GM19468 (cell line): Measurements from ENCODE around the gene SDK2.

Source experiments
- ATAC-seq: cut with Tn5 transposase; IDR thresholded peaks from one replicate; pipeline ENCODE4 v1.9.1; 2021; ENCODE audit warnings: mild to moderate bottlenecking, moderate library complexity, moderate number of reproducible peaks; ENCODE audit not compliant: unreplicated experiment; ENCODE audit errors: extremely low read depth

Gene SDK2

DNA sequence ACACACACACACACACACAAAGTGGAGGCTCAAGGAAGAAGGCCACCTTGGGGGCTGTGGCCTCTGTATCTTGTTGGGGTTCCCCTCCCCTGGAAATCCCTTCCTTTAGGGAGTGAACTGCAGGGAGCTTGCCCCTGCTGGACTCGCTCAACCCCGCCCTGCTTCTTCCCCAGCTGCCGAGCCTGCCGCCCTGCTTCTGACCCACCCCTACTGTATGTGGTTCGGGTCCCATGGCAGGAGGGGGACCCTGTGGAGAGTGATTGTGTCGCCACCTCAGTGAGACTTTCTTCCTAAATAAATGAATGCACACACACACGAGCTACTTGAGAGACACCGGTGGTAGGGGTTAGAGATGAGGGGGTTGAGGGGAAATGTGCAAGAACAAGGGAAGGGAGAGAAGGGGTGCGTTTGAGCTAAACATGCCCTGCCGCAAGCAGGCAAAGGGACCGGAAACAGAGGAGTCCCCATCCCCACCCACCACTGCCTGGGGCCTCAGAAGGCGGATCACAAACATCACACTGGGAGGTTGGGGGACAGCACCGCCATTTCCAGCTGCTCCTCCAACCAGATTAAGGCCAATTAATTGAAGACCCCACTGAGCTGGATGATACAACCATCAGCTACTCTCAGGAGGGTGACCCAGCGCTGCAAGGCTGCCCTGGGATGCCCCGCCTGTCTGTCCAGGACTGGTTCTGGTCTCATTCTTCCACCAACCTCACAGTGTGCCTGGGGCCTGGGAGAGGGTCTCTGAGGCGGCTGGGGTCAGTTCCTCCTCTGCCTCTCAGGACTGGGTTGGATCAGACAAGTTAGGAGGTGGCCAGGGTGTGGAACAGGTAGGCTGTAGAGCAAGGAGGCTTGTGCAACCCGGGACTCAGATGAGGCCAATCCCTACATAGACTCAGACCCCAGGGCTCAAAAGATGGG is 98.9 kb downstream of the SDK2 start:
- ATAC-seq: no peak

DNA sequence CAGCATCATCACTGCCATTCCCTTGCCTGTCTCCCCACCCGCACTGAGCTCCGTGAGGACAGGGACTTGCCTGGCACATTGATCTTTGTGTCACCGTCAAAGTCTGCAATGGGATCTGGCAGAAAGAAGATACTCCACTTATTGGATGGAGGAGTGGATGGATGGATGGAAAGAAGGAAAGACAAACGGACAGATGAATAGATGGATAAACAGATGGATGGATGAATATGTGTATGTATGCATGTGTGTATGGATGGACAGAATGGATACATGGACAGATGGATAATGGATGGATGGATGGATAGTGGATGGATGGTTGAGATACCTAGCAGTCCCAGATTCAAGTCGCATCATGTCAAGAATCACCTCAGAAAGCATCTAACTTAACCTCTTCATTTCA is 99.9 kb downstream of the SDK2 start:
- ATAC-seq: no peak

DNA sequence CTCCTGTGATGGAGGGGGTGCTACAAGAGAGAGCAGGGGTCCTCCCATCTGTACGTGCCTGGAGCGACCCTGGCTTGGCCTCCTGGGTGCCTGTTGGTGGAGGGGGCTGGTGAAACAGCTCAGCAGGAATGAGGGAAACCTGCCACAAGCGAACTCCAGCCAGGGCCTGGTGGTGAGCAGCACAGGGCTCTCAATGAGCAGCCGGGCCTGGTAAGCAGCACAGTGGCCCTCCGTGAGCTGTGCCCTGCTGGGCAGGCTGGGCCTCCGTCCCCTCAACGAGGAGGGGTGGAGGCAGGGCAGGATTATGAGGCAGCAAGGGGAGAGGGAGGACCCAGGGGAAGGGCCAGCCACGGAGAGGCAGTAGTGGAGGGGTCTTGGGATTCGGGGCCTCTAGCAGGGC is 101.9 kb downstream of the SDK2 start:
- ATAC-seq: no peak

DNA sequence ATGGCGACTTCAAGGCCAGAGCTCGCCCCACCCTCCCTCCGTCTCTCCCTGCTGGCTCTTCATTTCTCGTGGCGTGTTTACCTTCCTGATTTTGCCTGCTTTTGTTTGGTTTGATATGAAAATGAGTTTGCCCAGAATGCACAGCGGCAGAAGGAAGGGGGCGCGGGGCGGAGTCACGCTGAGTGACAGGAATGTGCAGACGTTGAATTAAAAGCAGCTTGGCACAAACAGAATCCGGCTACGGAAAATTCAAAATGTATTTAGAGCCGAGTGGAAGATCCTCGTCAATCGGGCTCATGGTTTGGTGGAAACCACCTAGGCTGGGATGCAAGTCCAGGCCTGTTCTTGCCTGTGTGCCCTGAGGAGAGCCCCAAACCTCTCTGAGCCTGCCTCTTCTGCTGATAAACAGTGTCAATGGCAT is 102.7 kb downstream of the SDK2 start:
- ATAC-seq: no peak

DNA sequence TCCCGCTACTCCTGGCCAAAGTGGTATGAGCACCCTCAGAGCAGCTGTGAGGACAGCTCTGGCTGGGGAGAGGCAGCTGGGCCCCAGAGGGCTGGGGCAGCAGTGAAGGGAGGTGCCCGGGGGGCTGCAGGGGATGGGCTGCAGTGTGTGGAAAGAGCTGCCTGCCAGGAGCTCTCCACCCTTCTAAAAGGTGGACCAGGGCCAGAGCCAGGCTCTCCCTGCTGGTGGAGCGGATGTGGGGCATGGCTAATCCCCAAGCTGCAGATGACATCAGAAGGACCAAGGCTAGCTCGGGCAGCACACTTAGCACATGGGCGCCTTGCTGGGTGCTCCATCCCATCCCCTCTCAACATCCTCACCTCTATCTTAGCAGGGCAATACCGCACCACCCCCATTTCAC is 103.1 kb downstream of the SDK2 start:
- ATAC-seq: no peak

DNA sequence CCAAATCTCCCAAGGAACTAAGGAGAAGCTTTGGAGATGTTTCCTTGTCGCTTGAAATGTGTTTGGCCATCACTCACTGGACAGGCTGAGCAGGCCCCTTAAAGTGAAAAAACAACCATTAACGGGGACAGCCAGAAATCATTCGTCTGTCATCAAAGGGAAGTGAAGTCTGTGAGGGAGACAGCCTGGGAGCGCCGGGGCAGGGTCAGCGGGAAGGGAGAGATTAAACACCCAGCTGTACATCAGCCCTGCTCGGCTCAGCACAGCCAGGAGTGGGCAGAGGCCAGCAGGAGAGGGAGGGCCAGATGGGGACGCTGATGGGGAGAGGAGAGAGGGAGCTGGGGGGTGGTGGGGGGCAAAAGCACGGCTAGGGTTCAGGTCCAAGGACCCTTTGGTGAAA is 105.1 kb downstream of the SDK2 start:
- ATAC-seq: no peak

DNA sequence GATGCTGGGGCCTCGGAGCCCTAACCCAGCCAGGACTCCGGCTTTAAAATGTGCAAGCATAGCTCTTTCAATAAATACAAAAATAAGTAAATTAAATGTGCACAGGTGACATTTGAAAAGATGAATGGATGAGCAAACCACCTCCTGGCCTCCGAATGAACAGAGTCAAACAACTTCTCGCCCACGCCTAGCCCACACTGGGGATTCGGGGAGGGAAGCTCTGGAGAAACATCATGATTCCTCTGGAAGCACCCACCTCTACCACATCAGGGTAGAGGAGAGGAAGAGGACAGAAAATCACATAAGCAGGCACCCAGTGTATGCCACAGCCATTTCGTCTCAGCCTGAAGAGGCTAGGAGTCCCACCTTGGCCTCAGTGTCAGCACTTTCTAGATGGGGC is 105.8 kb downstream of the SDK2 start:
- ATAC-seq: no peak

DNA sequence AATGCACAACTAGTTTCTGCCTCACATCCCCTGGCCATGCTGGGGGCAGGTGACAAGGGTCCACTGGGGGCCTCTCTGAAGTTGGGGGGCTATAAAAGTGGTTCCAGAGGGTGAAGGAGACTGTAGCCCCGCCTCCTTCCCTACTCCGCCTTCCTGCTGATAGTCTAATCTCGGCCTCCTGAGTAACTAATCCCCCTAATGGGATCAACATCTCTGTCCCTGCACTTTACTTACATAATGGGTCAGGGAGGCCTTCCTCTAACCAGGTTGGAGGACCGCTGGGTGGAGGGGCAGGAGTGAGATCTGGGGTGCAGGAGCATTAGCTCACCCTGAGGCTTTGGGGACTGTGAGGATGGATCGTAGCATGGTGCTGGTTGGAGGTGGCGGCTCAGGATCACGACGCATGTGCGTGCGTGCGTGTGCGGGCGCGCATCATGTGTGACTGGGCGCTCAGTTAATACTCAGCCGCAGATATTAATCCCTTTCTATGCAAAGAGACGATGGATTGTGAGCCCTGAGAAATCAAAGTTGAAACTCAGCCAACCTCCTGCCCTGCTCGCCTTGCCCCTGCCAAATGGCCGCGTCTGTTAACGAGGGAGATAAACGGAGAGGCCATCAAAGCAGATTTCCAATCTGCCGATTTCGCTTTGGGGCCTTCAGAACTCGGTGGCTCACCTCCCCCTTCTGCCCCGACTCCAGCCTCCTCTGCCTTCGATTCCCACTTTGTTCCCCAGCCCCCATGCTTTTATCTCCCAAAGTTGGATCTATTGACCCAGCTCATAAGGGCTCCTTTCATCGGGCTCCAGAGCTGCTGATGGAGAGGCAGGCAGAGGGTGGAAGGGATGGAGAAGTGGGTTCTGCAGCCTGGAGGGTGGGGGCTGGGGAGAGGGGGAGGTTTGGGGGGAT is 107.3 kb downstream of the SDK2 start:
- no peak for ATAC-seq

DNA sequence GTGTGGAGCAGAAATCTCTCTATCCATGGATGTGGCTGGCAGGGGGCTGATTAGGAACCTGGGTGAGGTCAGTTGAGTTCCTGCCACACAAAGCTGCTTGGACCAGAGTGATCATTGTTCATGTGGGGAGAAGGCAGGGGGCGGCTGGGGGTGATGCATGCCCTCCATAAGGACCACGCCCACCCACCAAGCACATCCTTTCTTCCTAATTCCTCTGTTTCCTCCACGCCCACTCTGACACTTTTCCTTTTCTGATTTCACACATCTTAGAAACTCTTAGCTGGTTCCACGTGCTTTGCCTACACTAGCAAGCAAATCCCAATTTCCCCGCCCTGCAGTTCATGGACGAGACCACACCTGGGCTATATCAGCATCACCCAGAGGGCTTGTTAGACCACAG is 108.5 kb downstream of the SDK2 start:
- no peak for ATAC-seq

DNA sequence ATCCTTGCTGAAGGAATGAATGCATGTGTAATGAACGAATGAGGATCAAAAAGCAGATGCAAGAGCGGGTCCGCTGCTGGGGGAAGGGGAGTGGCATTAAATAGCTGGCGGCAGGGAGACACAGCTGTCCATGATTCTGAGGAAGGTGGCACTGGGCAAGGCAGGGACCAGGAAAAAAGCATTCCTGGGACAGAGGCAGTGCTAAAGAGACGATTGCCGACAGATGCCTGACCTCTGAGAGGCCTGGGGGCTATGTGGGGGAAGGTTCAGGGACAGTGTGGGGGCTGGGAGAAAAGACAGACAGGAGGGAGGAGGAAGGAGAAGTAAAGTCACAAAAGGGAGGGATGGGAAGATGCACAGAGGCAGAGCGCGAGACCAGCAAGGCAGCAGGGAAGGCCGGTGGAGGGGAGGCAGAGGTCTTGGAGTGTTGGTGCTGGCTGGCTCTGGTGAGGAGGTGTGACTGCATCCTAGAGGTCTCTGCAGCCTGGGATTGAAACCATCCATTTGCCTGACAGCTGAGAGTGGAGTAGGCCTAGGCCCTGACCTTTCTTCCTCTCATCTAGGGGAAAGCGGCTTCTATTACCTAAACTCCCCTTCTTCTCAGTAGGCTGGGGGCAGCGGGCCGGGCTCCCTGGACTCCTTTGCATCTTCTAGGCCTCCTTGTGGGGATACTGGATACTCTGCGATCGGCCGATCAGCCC is 109.9 kb downstream of the SDK2 start:
- no peak for ATAC-seq

DNA sequence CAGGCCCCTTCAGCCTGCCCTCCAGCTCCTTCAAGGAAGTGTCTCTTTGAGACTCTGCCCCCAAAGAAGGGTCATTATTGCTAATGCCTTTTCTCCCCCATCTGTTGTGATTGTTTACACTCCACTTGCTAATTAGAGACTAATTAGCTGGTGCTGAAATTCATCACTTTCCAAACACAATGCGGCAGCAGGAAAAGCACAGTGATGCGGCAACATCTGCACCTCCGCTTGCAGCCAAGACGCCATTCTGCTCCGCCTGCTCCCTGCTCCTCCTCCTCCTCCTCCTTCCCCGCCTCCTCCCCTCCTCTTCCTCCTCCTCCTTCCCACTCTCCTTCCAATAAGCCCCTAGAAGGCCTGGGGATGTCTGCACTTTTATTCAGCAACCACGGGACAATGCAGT is 110.5 kb downstream of the SDK2 start:
- no peak for ATAC-seq

DNA sequence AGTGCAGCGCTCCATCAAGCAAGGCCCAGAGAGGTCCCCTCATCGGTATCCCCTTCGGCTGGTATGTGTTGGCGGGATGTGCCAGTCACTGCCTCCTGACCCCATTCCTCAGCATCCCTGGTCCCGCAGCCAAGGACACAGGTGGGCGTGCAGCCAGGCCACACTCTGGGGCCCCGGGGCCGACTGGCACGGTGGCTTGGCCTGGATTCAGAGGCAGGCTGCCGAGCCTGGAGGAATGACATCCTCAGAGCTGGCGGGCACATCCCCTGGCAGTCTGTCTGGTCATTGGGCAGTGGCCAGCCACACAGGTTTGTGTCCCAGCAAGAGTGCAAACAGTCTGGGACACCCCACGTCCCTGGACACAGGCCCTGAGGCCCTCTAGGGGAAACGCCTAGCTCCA is 111.1 kb downstream of the SDK2 start:
- no peak for ATAC-seq

DNA sequence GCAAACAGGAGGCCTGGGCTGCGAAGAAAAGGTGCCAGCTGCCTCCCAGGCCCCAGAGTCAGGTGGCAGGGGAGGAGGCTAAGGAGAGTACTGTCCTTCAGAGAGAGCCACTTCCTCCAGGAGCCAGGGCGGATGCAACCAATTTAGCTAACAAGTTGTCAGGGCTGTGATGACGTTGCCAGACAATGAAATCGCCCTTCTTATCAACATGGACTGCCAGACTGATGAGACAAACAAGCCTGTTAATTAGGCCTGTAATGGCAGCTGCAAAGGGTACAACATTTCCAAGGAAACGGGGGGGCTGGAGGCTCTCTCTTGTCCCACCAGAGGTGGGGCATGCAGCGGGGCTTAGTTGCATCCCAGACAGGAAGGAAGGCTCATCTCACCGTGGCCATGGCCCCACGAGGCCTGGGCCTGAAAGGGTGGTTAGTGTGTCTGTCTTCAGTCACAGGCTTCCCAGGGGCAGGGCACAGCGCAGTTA is 111.8 kb downstream of the SDK2 start:
- ATAC-seq: no peak

DNA sequence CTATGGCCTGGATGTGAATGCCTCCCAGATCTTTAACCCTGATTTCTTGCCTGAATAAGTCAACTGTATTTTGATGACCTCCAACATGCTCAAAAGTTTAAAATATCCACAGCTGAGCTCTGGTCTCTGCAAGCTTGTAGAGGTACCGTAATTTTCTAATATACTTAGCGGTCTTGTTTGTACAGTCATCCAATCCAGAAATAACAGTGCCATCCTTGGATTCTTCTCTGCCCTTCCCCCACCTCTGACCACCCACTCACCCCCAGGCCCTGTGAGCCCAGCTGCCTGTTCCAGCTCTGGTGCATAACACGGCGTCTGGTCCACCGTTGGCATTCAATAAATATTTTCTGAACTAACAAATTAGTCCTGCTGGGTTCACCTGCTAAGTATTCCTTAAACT is 113.1 kb downstream of the SDK2 start:
- no peak for ATAC-seq

DNA sequence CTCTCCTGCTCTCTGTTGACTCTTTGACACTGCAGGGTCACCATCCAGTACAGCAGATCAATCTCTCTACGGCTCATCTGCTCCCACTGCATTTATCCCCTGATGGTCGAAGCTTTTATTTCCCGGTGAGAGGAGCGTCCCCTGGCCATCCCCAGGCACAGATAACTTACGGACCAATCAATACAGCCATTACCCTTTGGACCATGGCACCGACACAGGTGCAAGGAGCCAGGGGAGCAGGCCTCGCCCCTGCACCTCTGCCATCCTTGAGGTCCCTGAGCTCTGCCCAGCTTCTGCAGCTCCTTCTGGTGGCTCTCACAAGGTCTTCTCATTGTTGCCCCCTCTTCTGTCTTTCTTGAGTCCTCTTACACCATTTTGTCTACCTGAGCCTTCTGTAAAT is 115.6 kb downstream of the SDK2 start:
- ATAC-seq: no peak

DNA sequence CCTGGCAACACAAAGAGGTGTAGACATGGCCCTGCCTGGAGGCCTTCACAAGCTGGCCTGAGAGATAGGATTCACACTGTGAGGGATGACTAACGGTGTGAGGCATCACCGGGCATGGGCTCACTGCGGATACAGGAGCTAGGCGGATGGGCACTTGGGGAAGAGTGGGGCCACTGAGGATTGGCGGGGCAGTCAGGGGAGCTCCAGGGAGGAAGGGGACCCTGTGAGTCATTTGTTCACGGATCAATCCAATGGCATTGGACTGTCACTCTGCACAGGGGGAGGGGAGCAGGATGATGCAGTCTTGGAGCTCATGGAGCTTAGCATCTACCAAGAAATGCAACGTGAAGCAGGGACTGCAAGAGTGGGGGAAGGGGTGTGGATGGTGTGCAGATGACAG is 117.3 kb downstream of the SDK2 start:
- no peak for ATAC-seq

DNA sequence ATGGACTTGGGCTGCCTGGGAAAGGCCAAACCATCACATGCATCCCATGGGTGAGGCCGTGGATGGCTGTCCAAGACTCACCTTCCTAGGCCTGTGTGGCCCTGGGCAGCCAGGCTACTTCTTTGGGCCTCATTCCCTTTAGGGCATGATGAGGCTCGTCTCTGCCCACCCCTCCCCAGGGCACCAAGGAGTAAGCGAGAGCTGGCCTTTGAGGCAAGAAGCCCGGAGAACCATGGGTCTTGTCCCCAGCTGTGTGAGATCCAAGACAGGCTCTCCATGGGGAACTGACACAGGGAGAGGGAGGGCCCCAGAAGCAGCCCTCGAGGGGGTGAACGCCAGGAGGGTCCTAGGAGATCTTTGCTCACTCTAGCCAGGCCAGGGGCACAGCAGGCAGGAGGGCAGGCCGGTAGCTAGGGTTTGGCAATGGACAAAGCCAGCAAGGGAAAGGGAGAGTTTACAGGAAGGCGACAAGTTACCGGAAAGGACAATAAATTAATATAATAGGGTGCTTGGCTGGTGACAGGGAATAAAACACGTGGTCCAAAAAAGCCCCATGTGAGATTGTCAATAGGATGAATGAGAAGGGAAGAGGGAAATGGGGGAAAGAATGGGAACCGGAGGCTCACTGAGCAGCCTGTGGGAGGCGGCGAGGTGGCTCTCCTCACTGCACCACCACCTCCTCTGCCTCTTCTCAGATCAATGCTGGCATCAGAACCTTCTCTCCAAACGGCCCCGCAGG is 119.1 kb downstream of the SDK2 start:
- no peak for ATAC-seq

DNA sequence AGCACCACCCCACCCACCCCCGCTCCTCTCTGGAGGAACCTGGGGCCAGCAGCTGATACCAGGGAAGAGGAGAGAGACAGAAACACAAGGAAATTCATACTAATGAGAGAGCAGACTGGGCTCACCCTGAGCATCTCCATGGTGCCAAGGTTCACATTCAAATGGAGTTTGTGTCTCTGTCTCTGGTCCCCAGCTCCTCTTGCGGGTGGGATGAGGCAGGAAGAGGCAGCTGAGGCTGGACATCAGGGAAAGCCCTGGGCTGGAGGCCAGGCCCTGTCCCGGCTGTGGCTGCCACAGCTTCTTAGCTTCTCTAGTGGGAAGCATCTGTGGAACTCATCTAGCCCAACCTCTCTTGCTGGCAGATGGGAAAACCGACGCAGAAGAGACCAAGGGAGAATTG is 121.5 kb downstream of the SDK2 start:
- no peak for ATAC-seq

DNA sequence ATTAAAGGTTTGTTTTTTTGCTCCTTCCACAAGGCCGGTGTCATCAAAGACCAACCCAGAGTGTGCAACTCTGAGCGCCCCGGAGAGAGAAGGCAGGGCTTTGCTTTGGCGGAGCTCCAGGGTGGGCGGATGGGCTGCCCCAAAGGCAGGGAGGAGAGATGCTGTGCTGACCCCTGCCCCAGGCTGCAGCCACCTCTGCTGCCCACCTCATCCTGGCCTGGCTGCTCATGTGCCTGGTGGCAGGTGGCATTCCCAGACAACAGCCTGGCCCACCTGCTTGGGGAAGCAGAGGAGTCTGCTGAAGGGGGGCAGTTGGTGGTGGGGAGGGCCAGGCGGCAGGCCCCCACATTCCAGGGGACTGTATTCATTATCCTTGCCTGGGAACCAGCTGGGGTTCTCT is 122.1 kb downstream of the SDK2 start:
- no peak for ATAC-seq

DNA sequence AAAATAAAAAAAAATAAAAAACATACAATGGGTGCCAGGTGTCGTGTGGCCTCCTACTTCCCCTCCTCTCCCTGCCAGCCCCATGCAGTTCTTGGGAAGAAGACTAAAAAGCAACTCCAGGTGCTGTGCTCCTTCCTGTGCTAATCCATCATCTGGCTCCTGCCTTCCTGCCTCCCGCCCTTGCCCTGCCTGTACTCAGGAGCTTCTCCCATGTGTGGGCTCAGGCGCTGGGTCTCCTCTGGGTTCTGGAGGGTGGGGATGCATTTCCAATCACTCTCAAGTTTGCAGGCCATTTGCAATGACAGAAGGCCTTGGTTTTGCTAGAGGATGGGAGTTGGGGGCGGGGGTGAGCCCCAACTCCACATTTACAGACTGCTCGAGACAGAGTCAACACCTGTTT is 122.9 kb downstream of the SDK2 start:
- no peak for ATAC-seq
